Stimulated activated CD4-positive, alpha-beta T cell treated with anti-CD3 and anti-CD28 coated beads, Interleukin-2, amount 100 ng/mL, for 24 hours (primary cell): Measurements from ENCODE around the gene NUDT9.
"Not testable (repeated sequence)": the region's sequence is repeated elsewhere in the genome, so short reads cannot be mapped to it uniquely, and the experiment has no call there.

ENCODE experiments used
- DNase-seq, 2 donors: peaks; one replicate each; pipeline ENCODE4 v3.0.0-alpha.2; 2020

The NUDT9 gene

DNA sequence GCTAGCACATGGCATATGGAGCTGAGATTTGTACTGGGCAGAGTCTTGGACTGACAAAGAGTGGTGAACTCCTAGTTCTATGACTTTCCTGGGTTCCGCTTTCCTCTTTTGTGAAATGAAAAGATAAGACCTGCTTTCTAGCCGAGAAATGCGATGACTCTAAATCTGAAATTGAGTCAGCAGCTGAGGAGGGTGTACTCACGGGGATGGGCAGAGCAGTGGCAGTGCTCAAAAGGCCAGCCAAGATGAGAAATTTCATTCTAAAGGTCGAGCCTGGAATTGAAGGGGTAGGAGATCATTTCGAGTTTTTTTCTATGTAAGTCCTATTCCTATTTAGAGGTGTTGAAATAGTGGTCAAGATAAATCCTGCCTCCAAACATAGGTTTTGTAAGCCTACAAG, 47.0 kb downstream of the NUDT9 start:
- DNase-seq = no peak

DNA sequence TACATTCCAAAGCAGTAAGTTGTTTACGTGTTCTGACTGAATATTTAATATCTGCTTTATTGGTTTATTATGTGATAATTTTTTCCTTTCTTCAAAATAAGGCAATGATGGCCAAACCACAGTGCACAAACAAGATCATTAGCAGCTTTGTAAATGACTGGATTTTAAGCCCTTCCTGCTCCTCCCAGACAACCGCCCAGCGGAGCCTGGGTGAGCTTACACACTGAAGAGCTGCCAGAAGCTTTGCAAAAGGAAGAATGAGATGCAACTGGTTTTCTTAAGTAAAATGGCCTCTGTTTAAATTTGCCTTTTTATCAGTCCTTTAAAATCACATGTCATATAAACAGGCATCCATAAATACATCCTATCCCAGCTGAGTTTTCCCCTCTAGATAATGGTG, 54.6 kb downstream of the NUDT9 start:
- DNase-seq = no peak

DNA sequence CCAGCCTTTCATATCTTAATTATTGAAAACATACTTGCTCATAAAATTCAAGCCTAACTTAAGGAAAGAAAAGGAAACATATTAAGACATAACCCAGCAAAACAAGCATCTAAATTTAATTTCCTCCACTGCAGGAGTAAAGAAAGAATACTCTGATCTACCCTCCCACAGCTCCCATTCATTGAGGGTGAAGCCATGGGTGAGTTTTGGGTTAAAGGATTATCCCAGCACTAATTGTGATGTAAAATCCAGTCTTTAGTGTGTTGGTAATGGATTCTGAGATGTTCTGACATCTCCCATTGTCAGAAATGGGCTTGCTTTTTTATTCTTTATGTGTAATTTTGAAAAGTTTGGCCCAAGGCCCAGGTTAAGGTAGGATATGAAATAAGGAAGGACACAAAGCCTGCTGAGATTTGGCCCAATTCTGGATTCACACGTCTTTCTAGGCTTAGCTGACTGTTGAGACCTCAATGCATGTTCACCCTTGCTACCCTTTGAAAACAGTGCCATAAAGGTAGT, 56.4 kb downstream of the NUDT9 start:
- DNase-seq = no peak

DNA sequence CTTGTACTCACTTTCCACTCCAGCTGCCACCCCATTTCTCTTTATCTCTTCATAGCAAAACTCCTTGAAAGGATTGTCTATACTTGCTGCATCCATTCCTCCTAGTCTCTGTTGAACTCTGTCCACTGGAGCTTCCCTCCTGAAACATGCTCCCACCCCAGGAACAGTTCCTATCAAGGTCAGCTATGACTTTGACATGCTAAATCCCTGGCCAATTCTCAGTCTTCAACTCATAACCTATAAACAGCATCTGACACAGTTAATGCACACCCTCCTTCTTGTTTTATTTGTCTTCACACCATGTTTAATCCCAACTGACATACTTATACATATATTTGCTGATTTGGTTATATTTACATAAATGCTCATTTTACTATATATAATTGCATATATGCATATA, 59.0 kb downstream of the NUDT9 start:
- DNase-seq = no peak

DNA sequence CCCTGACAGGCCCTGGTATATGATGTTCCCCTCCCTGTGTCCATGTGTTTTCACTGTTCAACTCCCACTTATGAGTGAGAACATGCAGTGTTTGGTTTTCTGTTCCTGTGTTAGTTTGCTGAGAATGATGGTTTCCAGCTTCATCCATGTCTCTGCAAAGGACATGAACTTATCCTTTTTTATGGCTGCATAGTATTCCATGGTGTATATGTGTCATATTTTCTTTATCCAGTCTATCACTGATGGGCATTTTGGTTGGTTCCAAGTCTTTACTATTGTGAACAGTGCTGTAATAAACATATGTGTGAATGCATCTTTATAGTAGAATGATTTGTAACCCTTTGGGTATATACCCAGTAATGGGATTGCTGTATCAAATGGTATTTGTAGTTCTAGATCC, 60.9 kb downstream of the NUDT9 start:
- not testable (repeated sequence) for DNase-seq

DNA sequence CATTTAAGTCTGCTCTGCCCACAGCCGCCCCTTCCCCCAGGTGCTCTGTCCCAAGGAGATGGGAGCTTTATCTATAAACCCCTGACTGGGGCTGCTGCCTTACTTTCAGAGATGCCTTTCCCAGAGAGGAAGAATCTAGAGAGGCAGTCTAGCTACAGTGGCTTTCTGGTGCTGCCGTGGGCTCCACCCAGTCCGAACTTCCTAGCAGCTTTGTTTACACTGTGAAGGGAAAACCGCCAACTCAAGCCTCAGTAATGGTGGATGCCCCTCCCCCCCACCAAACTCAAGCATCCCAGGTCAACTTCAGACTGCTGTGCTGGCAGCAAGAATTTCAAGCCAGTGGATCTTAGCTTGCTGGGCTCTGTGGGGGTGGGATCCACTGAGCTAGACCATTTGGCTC, 66.3 kb downstream of the NUDT9 start:
- not testable (repeated sequence) for DNase-seq

DNA sequence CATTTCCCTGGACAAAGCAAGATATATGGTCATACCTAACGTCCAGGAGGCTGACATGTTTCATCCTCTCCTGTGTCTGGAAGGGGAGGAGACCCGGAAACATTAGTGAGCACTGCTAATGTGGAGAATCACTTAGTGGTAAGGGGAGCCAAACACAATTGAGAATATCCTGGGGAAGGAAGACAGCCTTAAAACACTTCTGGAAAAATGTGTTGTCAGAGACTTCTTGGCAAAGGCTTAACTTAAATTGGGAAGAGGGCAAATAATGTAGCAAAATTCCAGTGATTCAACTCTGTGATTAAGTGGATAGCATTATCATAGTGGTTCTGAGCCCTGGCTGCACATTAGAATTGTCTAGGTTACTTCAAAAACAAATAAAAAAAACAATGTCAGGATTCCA, 67.3 kb downstream of the NUDT9 start:
- DNase-seq = no peak

DNA sequence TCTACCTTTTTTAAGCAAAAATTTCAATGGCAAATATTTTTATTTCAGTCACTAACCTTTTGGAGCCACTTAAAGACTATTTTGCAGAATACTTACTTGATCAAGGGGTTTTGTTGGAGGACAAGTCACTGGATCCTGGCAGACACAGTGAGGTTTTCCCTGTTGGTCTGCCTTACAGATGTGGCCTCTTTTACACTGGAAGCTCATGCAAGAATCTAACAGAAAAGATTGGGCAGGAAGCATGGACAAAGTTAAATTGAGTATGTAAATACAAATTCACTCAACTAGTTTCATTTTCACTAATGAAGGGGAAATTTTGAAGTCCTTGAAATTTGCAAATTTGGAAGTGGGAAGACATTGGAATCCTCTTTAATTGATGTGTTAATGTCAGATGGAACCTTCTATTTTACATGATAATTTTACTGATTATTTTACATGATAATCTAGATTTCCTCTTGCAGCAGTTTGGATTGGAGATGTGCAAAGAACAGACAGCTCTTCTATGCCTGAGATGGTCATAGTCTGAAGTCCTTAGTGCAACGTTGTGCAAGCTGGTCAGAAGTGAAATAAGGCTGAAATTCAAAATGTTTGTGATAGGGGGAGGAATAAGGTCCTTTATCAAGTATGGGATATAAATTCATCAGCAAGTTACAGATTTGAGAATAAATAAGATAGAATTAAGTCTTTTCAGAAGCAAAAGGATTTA, 68.4 kb downstream of the NUDT9 start:
- DNase-seq = no peak

DNA sequence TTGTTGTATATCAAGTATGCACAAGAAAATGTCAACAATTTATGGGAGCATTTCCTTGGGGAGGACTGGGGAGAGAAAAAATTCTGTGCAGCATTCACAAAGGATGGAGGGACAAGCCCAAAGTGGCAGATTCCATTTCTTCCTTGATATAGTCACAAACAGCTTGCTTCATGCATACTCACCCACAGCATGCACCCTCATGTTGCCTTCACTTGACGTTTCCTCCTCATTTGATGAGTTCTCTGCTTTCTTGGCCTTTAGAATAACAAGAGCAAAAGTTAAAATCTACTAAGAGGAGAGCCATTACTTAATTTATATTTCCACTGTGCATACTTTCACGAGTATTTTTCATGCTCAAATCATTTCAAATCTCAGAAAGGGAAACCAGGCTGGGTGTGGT, 69.1 kb downstream of the NUDT9 start:
- DNase-seq = no peak

DNA sequence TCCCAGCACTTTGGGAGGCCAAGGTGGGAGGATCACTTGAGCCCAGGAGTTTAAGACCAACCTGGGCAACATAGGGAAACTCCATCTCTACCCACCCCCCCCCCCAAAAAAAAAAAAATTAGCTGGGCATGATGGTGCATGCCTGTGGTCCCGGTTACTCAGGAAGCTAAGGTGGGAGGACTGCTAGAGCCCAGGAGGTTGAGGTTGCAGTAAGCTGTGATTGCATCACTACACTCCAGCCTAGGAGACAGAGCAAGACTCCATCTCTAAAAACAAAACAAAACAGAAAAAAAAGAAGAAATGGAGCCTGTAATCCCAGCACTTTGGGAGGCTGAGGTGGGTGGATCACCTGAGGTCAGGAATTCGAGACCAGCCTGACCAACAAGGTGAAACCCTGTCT, 69.5 kb downstream of the NUDT9 start:
- DNase-seq = not testable (repeated sequence)

DNA sequence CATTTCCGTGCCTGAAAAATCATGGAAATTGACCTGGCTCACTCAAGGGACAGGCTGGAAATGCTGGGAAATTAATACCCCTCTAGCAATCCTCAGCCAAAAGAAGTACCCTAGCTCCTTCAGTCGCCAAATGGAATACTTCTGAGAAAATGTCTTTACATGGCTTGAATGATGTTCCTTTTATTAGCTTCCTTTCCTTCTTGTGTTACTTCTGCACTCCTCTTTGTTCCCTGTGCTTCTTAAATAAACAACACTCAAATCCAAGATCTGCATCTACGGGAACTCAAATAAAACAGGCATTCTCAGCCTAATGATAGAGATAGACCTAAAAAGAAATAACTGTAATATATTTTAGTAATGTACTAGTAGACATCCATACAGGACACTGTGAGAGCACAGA, 70.7 kb downstream of the NUDT9 start:
- DNase-seq = no peak

DNA sequence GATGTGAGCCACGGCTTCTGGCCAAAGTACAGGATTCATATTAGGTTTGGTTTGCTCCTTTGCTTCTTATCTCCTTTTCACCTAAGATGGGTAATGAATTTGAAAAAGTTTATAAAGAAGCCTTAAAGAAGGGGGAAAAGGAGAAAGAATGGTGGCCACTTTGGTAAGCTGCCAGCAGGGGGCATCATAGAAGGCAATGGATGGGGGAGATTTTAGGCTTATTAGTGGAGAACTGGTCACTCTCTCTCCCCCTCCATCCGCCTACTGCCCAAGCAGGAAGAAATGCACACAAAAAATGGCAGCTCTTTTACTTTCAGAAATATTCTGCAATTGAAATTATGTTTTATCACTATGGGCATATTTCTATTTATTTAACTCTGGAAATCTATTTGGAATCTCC, 74.8 kb downstream of the NUDT9 start:
- DNase-seq = peak; percentile 22 to 34

DNA sequence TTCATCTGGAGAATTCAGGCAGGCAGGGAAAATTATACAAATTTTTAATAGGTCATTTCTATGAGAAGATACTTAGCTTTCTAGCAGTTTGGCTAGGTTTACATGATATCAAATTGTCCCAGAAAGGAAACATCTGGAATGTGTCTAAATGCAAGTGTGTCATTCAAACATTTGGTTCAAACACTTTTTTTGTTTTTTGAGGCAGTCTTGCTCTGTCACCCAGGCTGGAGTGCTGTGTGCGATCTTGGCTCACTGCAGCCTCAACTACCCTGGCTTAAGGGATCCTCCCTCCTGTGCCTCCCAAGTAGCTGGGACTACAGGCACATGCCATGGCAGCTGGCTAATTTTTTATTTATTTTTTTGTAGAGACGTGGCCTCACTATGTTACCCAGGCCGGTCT, 75.2 kb downstream of the NUDT9 start:
- no peak for DNase-seq

DNA sequence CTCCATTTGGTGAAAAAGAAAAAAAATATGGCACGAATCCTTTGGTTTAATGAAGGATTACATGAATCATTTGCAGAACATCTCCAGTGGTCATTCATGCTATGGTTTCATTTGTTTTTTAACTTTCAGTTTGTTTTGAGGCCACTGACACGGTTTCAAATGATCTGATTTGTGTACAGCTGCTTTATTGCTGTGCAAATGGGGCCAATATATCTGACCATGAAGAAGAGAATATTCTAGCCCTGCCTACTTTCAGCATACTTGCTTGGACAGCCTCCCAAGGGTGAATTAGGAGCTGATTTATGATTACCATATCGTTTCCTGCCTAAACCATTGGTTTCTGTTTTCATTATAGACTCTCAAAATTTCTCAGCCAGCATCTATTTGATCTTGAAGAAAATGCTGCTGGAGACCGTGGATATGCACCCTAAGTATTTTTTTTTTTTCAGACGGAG, 76.1 kb downstream of the NUDT9 start:
- DNase-seq = no peak

DNA sequence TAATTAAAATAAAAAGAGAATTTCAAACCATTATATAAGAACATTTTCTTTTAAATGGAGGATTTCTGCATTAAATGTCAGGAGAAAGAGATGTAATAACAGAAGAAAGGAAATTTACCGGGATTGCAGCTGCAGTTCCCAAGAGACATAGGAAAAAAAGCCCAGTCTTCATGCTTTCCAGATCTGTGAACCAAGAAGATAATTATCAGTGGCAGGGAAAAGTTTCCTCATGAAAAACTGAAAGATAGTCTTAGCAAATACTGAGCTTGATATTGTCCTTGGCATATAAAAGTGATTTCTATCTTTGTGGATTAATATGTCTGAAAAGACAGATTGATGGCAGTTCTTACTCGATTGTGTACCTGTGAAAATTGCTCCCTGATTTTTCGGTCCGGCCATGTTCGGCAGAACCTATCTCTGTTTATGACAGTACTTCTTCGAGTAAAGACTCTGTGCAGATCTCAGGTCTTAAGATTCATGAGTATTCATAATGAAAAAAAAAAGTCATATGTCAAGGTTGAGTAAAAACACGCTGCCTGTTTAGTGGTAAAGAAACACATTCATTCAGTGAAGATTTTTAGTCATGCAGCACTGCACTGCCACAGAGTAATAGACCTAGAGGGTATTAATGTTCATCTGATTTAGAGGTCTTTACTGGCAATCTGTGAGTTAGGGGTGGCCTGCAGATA, 77.2 kb downstream of the NUDT9 start:
- DNase-seq = no peak

DNA sequence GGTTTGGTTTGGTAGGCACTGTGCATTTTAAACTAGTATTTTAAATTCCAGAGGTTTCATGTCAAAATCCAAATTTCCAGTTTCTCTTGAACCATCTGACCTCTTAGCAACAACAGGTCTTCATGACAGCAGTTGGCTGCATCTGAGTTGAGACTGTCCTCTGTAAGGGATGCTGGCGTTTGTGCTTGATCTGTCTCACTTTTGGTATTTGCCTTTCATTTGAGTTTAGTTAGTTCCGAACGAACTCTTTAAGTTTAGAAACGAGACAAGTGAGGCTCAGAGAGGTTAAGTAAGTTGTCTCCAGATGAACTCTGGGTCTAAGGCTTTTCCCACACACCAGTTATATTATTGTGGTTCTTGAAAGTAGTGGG, 77.7 kb downstream of the NUDT9 start:
- DNase-seq = no peak

DNA sequence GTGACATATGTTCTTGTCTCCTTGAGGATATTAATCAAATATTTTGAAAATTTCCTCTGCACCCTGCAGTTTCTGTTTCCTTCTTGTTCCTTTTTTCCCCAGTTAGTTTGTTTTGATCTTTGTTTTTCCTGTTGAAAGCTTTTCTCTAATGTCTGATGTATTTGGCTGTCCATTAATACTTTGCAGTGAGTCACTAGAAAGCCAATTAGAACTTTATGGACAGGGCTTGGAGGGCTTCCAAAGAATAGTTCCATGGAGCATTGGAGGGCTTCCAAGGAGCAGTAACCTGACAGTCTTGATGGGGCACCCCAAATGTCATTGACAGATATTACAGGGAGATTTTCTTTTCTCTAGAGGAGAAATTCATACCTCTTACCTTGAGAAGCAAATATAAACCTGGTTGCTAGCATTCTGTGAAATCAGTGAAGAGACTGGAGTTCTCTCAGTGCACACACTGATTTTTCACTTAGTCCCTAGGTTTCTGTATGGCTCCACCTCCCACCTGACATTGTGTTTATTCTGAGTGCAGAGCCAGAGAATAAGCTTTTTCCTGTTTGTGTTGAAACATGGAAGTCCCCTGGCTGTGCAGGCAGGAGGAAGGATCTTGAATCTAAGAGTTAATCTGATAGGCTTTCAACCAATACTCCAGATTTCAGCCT, 80.3 kb downstream of the NUDT9 start:
- DNase-seq = no peak

DNA sequence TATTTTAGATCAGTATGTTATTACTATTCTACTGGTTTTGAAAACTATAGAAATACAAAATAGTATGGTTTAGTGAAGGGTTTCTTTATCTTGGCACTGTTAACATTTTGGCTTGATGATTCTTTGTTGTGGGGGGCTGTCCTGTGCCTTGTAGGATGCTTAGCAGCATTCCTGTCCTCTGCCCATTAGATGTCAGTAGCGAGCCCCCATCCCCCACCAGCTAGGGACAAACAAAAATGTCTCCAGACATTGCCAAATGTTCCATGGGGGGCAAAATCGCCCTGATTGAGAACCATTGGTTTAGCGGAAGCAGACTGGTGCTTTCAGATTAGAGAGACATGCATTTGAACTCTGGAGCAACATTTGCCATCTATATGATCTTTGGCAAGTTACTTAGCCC, 83.5 kb downstream of the NUDT9 start:
- no peak for DNase-seq

DNA sequence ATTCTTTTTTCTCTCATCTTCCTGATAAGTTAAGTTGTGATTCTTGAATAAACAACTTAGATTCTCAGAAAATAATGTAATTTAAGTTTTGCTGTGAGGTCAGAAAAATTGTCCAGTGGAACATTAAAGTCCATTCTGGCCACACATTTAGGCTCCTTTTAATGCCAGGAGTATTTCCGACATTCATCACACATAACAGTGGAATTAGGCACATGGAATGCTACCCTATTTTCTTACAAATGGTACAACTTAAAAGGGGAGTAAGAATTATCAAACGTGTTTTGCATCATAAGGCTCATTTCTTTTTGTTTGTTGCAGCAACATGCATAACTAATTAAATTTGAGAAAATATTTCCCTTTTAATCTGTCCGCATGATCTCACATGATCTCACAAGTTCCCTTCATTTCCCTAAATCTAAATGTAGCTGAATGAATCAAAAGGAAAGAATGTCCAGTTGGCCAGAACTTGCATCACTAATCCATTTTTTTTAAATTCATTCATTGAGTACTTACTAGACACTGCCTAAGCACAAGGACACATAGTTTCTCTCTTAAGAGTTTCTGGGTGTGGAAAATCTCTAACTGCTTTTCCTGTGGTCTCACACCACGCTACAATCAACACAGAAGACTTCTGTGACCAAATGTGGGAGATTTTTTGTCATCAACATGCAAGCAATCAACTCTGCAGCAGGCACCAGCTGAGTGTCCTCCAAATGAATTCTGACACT, 84.8 kb downstream of the NUDT9 start:
- no peak for DNase-seq
